Loucy (cell line): ENCODE results near the gene MYL12B.

Experiments
- H2AFZ ChIP-seq: fragments of 200-600 bp; sonication (generic); 2 replicates; pipeline ENCODE4 v1.6.0; 2016; ENCODE audit warnings: antibody characterized with exemption, mild to moderate bottlenecking, low read length, moderate library complexity
- H3F3A ChIP-seq: fragments of 200-600 bp; 2 replicates; pipeline ENCODE4 v1.6.0; 2016; ENCODE audit warnings: antibody characterized with exemption, low read depth, mild to moderate bottlenecking
- H3K27me3 ChIP-seq: fragments of 200-600 bp; sonication (generic); 2 replicates; pipeline ENCODE4 v1.6.1; 2014; ENCODE audit warnings: low read length, mild to moderate bottlenecking; ENCODE audit not compliant: insufficient read depth, poor library complexity, severe bottlenecking
- H3K36me3 ChIP-seq: fragments of 200-600 bp; sonication (generic); 2 replicates; pipeline ENCODE4 v1.6.1; 2016; ENCODE audit warnings: low read length; ENCODE audit not compliant: insufficient read depth
- H3K4me1 ChIP-seq: fragments of 200-600 bp; sonication (generic); 2 replicates; pipeline ENCODE4 v1.5.1; 2014; ENCODE audit warnings: low read length, mild to moderate bottlenecking; ENCODE audit not compliant: insufficient read depth, poor library complexity, severe bottlenecking
- H3K4me2 ChIP-seq: fragments of 200-600 bp; sonication (generic); 2 replicates; pipeline ENCODE4 v1.6.0; 2014; ENCODE audit warnings: antibody characterized with exemption, low read length, low read depth, mild to moderate bottlenecking; ENCODE audit not compliant: poor library complexity, severe bottlenecking
- H3K4me3 ChIP-seq: fragments of 200-600 bp; sonication (generic); 2 replicates; pipeline ENCODE4 v1.5.1; 2014; ENCODE audit warnings: low read length, mild to moderate bottlenecking, mixed read lengths; ENCODE audit not compliant: poor library complexity, severe bottlenecking
- H3K79me2 ChIP-seq: fragments of 200-600 bp; sonication (generic); 2 replicates; pipeline ENCODE4 v1.6.1; 2014; ENCODE audit warnings: low read length; ENCODE audit not compliant: insufficient read depth
- H3K9ac ChIP-seq: fragments of 200-600 bp; sonication (generic); 2 replicates; pipeline ENCODE4 v1.6.0; 2014; ENCODE audit warnings: mild to moderate bottlenecking, low read depth, low read length, moderate library complexity; ENCODE audit not compliant: poor library complexity, severe bottlenecking
- H3K9me2 ChIP-seq: fragments of 200-600 bp; sonication (generic); replicated peaks from 2 replicates; pipeline ENCODE4 v1.6.1; 2016; ENCODE audit warnings: low read depth, low read length, mixed read lengths
- H3K9me3 ChIP-seq: fragments of 200-600 bp; sonication (generic); 2 replicates; pipeline ENCODE4 v1.6.1; 2014; ENCODE audit warnings: mild to moderate bottlenecking, antibody characterized with exemption, low read length, low read depth; ENCODE audit not compliant: insufficient read depth
- H4K20me1 ChIP-seq: fragments of 200-600 bp; sonication (generic); 2 replicates; pipeline ENCODE4 v1.6.0; 2014; ENCODE audit warnings: antibody characterized with exemption, low read length, mild to moderate bottlenecking; ENCODE audit not compliant: insufficient read depth, poor library complexity, severe bottlenecking
- EZH2phosphoT487 ChIP-seq: fragments of 200-600 bp; IDR thresholded peaks from 2 replicates; pipeline ENCODE4 v1.6.1; 2018; ENCODE audit warnings: antibody characterized with exemption, mild to moderate bottlenecking, moderate library complexity, borderline replicate concordance
- TF ChIP-seq, protein P1 (sequence below): fragments of 200-600 bp; sonication (generic); conservative IDR thresholded peaks from 2 replicates; pipeline ENCODE4 v1.5.1; 2014; ENCODE audit warnings: mild to moderate bottlenecking, antibody characterized with exemption, low read length

Gene MYL12B

DNA sequence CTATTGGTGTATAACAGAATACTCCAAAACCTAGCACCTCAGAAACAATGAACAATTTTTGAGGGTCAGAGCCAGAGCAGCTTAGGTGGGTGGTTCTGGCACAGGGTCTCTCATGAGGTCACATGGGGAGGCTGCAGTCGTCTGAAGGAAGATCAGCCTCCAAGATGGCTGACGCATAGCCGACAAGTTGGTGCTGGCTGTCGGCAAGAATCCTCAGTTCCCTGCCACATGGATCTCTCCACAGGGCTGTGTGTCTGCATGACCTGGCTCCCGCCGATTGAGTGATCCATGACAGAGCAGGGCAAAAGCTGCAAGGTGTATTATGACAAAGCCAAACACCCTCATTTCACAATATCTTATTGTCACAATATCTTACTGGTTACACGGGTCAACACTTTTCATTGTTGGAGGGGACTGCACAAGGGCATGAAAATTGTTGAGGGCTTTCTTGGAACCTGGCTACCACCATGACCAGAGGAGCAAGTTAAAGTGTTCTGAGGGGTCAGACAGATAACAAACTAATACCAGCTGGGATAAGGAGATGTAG, 4.2 kb downstream of the MYL12B start:
- H3K36me3 ChIP-seq, result no peaks in the 10 kb centered on the region
- peak overlapping the region; percentile 94 for H3K4me2 ChIP-seq
- peaks cover 96% of the 10 kb centered on the region for H3K79me2 ChIP-seq
- H3F3A ChIP-seq, result no peaks in the 10 kb centered on the region
- H3K9ac ChIP-seq, result peak overlapping the region; percentile 34
- peaks cover 68% of the 10 kb centered on the region for H3K4me1 ChIP-seq
- no peaks in the 10 kb centered on the region for H3K9me2 ChIP-seq
- H3K9me3 ChIP-seq, result no peaks in the 10 kb centered on the region
- H4K20me1 ChIP-seq, result peaks cover 89% of the 10 kb centered on the region
- TF ChIP-seq, protein P1, sequence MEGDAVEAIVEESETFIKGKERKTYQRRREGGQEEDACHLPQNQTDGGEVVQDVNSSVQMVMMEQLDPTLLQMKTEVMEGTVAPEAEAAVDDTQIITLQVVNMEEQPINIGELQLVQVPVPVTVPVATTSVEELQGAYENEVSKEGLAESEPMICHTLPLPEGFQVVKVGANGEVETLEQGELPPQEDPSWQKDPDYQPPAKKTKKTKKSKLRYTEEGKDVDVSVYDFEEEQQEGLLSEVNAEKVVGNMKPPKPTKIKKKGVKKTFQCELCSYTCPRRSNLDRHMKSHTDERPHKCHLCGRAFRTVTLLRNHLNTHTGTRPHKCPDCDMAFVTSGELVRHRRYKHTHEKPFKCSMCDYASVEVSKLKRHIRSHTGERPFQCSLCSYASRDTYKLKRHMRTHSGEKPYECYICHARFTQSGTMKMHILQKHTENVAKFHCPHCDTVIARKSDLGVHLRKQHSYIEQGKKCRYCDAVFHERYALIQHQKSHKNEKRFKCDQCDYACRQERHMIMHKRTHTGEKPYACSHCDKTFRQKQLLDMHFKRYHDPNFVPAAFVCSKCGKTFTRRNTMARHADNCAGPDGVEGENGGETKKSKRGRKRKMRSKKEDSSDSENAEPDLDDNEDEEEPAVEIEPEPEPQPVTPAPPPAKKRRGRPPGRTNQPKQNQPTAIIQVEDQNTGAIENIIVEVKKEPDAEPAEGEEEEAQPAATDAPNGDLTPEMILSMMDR, result no peak
- TF ChIP-seq EZH2phosphoT487, result no peak
- no peak overlapping the region for H2AFZ ChIP-seq
- peak overlapping the region; percentile 83 for H3K4me3 ChIP-seq
- H3K27me3 ChIP-seq, result no peaks in the 10 kb centered on the region

DNA sequence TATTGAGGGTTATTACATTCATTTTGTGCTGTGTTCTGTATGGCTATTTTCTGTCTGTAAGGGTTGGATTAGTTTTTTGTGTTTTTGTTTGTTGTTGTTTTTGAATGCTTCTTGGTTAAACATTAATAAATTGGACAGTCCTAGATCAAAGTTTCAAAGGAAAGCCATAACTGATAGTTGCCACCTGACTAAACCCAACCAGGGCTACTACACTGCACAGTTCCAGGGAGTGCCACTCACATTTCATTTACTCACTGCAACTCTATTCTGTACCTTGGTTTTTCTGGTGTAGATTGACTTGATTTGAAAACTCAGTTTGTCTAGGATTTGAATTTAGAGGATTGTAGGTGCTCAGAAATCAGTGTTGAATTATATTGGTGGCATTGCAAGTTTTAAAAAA, 6.4 kb downstream of the MYL12B start:
- H3K9me3 ChIP-seq, result no peaks in the 10 kb centered on the region
- no peak overlapping the region for H2AFZ ChIP-seq
- no peaks in the 10 kb centered on the region for H3F3A ChIP-seq
- H3K4me2 ChIP-seq, result peak overlapping the region; percentile 94
- H3K36me3 ChIP-seq, result peaks cover 4% of the 10 kb centered on the region; the same call in 1 of the 2 replicates
- H3K27me3 ChIP-seq, result no peaks in the 10 kb centered on the region
- TF ChIP-seq, protein P1, result no peak
- no peak for TF ChIP-seq EZH2phosphoT487
- H3K79me2 ChIP-seq, result peaks cover 100% of the 10 kb centered on the region
- peak overlapping the region; percentile 2 for H3K9ac ChIP-seq
- no peaks in the 10 kb centered on the region for H3K9me2 ChIP-seq
- peaks cover 64% of the 10 kb centered on the region for H3K4me1 ChIP-seq
- H3K4me3 ChIP-seq, result peak overlapping the region; percentile 11
- H4K20me1 ChIP-seq, result peaks cover 100% of the 10 kb centered on the region

DNA sequence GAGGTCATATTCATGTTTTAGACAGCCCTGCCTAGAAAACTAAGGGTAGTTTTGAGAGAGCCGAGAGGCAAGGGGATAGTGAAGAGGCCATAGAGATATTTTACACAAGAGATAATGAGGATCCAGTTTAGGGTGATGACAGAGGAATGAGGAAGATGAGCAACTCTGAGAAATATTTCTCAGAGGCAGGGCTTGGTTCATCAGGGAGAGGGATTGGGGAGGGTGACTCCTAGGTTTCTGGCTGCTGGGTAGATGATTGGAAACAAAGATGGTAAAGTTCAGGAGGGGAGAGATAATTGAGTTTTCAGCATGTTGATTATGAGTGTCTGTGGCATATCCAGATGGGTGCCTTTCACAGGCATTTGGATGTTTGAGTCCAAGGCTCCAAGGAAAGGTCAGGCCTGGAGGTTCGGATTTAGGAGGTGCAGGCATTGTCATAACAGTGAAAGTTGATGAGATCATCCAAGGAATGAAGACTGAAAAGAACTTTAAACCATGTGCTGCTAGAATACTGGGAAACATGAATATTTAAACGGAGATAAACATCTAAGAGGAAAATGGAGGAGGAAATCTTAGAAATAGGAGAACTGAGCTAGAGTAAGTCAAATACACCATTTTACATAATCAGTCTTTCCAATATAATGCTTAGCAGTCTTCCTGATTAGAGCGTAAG, 7.4 kb downstream of the MYL12B start:
- no peaks in the 10 kb centered on the region for H3F3A ChIP-seq
- H3K27me3 ChIP-seq, result no peaks in the 10 kb centered on the region
- H3K79me2 ChIP-seq, result peaks cover 100% of the 10 kb centered on the region
- H3K4me1 ChIP-seq, result peaks cover 55% of the 10 kb centered on the region
- H4K20me1 ChIP-seq, result peaks cover 96% of the 10 kb centered on the region
- no peak overlapping the region for H2AFZ ChIP-seq
- peaks cover 15% of the 10 kb centered on the region; the same call in 1 of the 2 replicates for H3K36me3 ChIP-seq
- H3K4me3 ChIP-seq, result peak overlapping the region; percentile 10
- no peaks in the 10 kb centered on the region for H3K9me2 ChIP-seq
- H3K4me2 ChIP-seq, result peak overlapping the region; percentile 94
- no peak for TF ChIP-seq EZH2phosphoT487
- no peaks in the 10 kb centered on the region for H3K9me3 ChIP-seq
- H3K9ac ChIP-seq, result no peak overlapping the region
